Breast epithelium (tissue), 4 donors: ENCODE measurements around the gene ZSCAN20. TPM values are rescaled to one million over a fixed set of nuclear protein-coding genes. Genes with fewer than 3 reads are reported as not detected.

Experiments
- DNase-seq, 2 donors: peaks; one replicate each; pipeline ENCODE4 v3.0.0-alpha.2; 2019; ENCODE audit warnings: low spot score in 2 of 2
- H3K27ac ChIP-seq, 2 donors: fragments of 200-600 bp; sonication (generic) in 1 of 2; one replicate each; pipeline ENCODE4 v1.5.1; 2016 to 2019; ENCODE audit warnings: mild to moderate bottlenecking in 1 of 2
- H3K27me3 ChIP-seq, 2 donors: fragments of 200-600 bp; sonication (generic) in 1 of 2; one replicate each; pipeline versions ENCODE4 v1.5.1 to v1.6.0; 2017 to 2019; ENCODE audit warnings: control low read depth in 1 of 2, mild to moderate bottlenecking in 1 of 2
- H3K36me3 ChIP-seq: fragments of 200-600 bp; one replicate; pipeline ENCODE4 v1.5.1; 2019
- H3K4me1 ChIP-seq, 2 donors: fragments of 200-600 bp; sonication (generic); one replicate each; pipeline ENCODE4 v1.5.1; 2016 to 2019; ENCODE audit warnings: control low read depth in 1 of 2
- H3K4me3 ChIP-seq, 3 donors: fragments of 200-600 bp; sonication (generic); 1 replicate in 2 of 3; 2 replicates in 1 of 3; pipeline ENCODE4 v1.5.1; 2016 to 2019; ENCODE audit warnings: mild to moderate bottlenecking in 3 of 3, moderate library complexity in 2 of 3
- H3K9me3 ChIP-seq, 2 donors: fragments of 200-600 bp; sonication (generic) in 1 of 2; one replicate each; pipeline ENCODE4 v1.5.1; 2016 to 2019; ENCODE audit warnings: control low read depth in 1 of 2
- CTCF ChIP-seq, 3 donors: fragments of 450-650 bp; IDR thresholded peaks; one replicate each; pipeline ENCODE4 v1.5.1; 2016 to 2017; ENCODE audit warnings: antibody characterized with exemption in 3 of 3, mild to moderate bottlenecking in 3 of 3, moderate library complexity in 3 of 3
- POLR2A ChIP-seq: fragments of 450-650 bp; IDR thresholded peaks from one replicate; pipeline ENCODE4 v1.6.1; 2016; ENCODE audit warnings: antibody characterized with exemption, mild to moderate bottlenecking, moderate library complexity
- POLR2AphosphoS5 ChIP-seq, 3 donors: sonication (generic); formaldehyde crosslinking; IDR thresholded peaks; one replicate each; pipeline ENCODE4 v1.6.1; 2017; ENCODE audit warnings: antibody characterized with exemption in 3 of 3
- intact Hi-C: fragments of 100-400 bp; cut with DNase I; formaldehyde crosslinking; loops from one replicate; pipeline ENCODE4 v1.15.1; 2023; ENCODE audit warnings: low total_unique reads
- total RNA-seq, 3 donors: library from RNA; depleted of rRNA; stranded (reverse); fragments of >200 nt; gene quantifications; one replicate each; pipeline ENCODE4 v1.1.0, GENCODE V29; 2016

ZSCAN20 gene
- total RNA-seq, 3 donors from 2014 or later: 4.2 to 7.9 (median 7.5) TPM

- H3K27ac ChIP-seq: no peak overlapping the region
- no peak overlapping the region for H3K4me3 ChIP-seq
- no peaks in the 10 kb centered on the region for H3K4me1 ChIP-seq
- DNase-seq: no peak
- no peaks in the 10 kb centered on the region for H3K9me3 ChIP-seq
- H3K27me3 ChIP-seq: no peaks in the 10 kb centered on the region
- intact Hi-C loops: no loop called here
- H3K36me3 ChIP-seq: no peaks in the 10 kb centered on the region
- TF ChIP-seq POLR2AphosphoS5 (IDR thresholded peaks at IDR 0.05) (no peak), POLR2A (no peak), CTCF (IDR thresholded peaks at IDR 0.05) (no peak)
Observed at GRCh38 chr1:33516891-33517567, 44.6 kb downstream of the ZSCAN20 start.

- Histone ChIP-seq H3K27ac (no peak overlapping the region), H3K9me3 (no peaks in the 10 kb centered on the region), H3K27me3 (no peaks in the 10 kb centered on the region), H3K36me3 (no peaks in the 10 kb centered on the region), H3K4me1 (no peaks in the 10 kb centered on the region), H3K4me3 (no peak overlapping the region)
- intact Hi-C loops: no loop called here
- DNase-seq: no peak
- no peak for TF ChIP-seq POLR2A
- no peak for TF ChIP-seq POLR2AphosphoS5 (IDR thresholded peaks at IDR 0.05)
- TF ChIP-seq CTCF (IDR thresholded peaks at IDR 0.05): no peak
Observed at GRCh38 chr1:33517596-33518250, 45.3 kb downstream of the ZSCAN20 start.

- intact Hi-C loops: no loop called here
- no peak for DNase-seq
Observed at GRCh38 chr1:33519240-33519884, 46.9 kb downstream of the ZSCAN20 start.

GRCh38 chr1:33524586-33524985 is 52.1 kb downstream of the ZSCAN20 start:
- TF ChIP-seq POLR2A: no peak
- no peak for TF ChIP-seq CTCF (IDR thresholded peaks at IDR 0.05)
- TF ChIP-seq POLR2AphosphoS5 (IDR thresholded peaks at IDR 0.05): no peak
- Histone ChIP-seq H3K4me1 (no peaks in the 10 kb centered on the region), H3K27me3 (no peaks in the 10 kb centered on the region), H3K36me3 (no peaks in the 10 kb centered on the region), H3K27ac (no peak overlapping the region), H3K9me3 (no peaks in the 10 kb centered on the region), H3K4me3 (no peak overlapping the region)
- no peak for DNase-seq
- intact Hi-C loops: no loop called here

More at GRCh38 chr1:33519240-33519884, 46.9 kb downstream of the ZSCAN20 start:
- Histone ChIP-seq H3K27me3 (no peaks in the 10 kb centered on the region), H3K4me3 (no peak overlapping the region), H3K27ac (no peak overlapping the region), H3K9me3 (no peaks in the 10 kb centered on the region), H3K4me1 (no peaks in the 10 kb centered on the region), H3K36me3 (no peaks in the 10 kb centered on the region)
- TF ChIP-seq POLR2A (no peak), CTCF (IDR thresholded peaks at IDR 0.05) (no peak), POLR2AphosphoS5 (IDR thresholded peaks at IDR 0.05) (no peak)

- Histone ChIP-seq H3K4me3 (no peak overlapping the region), H3K36me3 (no peaks in the 10 kb centered on the region), H3K27me3 (no peaks in the 10 kb centered on the region), H3K4me1 (no peaks in the 10 kb centered on the region), H3K27ac (no peak overlapping the region), H3K9me3 (no peaks in the 10 kb centered on the region)
- TF ChIP-seq CTCF (IDR thresholded peaks at IDR 0.05) (no peak), POLR2A (no peak), POLR2AphosphoS5 (IDR thresholded peaks at IDR 0.05) (no peak)
- intact Hi-C loops: no loop called here
- no peak for DNase-seq
Observed at GRCh38 chr1:33527934-33528333, 55.5 kb downstream of the ZSCAN20 start.
